ENCODE measurements around the gene DGKI. TPM values are rescaled to one million over a fixed set of nuclear protein-coding genes. Genes with fewer than 3 reads are reported as not detected.

The DGKI gene
- total and polyA plus RNA-seq, 2 donors (not counting 1 experiment from before 2014, with no cell fraction given) = 0.74 to 2.1 TPM

DNA sequence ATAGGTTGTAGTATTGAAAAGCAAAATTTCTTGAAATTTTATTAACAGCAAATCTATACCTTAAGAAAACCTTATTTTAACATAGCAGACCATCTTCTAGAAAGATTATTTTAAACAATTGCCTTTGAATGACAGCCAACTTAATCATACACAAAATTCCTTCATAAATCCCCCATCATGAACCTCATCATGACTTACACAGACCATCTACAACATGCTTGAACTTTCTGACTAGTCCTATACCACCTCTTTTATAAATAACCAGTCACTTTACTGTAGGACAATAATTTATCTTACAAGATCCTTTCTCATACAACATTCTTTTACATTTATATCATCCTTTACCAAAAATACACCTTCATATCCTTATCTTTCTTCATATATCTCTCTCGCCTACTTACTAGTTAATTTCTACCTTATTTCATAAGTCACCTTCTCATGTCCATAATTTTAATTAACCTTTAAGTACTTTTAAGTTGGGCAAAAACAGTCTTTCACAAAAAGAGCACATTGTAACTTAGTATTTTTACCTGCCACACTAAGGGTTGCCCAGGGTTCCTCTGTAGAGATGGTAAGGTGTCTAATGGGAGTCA lies 486.6 kb downstream of the DGKI start:
- H3K27me3 ChIP-seq (ENCODE audit: control insufficient read depth, insufficient read depth, low read length) = no peaks in the 10 kb centered on the region
- TF ChIP-seq, protein P1, sequence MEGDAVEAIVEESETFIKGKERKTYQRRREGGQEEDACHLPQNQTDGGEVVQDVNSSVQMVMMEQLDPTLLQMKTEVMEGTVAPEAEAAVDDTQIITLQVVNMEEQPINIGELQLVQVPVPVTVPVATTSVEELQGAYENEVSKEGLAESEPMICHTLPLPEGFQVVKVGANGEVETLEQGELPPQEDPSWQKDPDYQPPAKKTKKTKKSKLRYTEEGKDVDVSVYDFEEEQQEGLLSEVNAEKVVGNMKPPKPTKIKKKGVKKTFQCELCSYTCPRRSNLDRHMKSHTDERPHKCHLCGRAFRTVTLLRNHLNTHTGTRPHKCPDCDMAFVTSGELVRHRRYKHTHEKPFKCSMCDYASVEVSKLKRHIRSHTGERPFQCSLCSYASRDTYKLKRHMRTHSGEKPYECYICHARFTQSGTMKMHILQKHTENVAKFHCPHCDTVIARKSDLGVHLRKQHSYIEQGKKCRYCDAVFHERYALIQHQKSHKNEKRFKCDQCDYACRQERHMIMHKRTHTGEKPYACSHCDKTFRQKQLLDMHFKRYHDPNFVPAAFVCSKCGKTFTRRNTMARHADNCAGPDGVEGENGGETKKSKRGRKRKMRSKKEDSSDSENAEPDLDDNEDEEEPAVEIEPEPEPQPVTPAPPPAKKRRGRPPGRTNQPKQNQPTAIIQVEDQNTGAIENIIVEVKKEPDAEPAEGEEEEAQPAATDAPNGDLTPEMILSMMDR (conservative IDR thresholded peaks at IDR 0.05 in 1 of 2, IDR thresholded peaks at IDR 0.05 in 1 of 2; ENCODE audit: low read depth in 1 of 2, low read length in 2 of 2) = no peak
- TF ChIP-seq EZH2 (IDR thresholded peaks at IDR 0.05; ENCODE audit: low read length, missing control alignments) = no peak
- peak in 1 of 2 donors; percentile 12 for DNase-seq (ENCODE audit: low read depth in 2 of 2)
- H3K36me3 ChIP-seq (ENCODE audit: control insufficient read depth, insufficient read depth, low read length) = no peaks in the 10 kb centered on the region
- H3K4me2 ChIP-seq (ENCODE audit: extremely low read depth, insufficient read depth, low read length) = no peak overlapping the region
- no peak overlapping the region for H3K9ac ChIP-seq (ENCODE audit: insufficient read depth, low read length)
- H4K20me1 ChIP-seq (ENCODE audit: control insufficient read depth, extremely low read depth, insufficient read depth, low read length) = no peaks in the 10 kb centered on the region
- no peak overlapping the region for H3K27ac ChIP-seq (ENCODE audit: insufficient read depth, low read length)
- H3K4me1 ChIP-seq (ENCODE audit: control insufficient read depth, extremely low read depth, insufficient read depth, low read length) = no peaks in the 10 kb centered on the region
- no peak overlapping the region for H3K4me3 ChIP-seq (replicated peaks in 1 of 4; ENCODE audit: control extremely low read depth in 1 of 4, insufficient read depth in 1 of 4, low read depth in 3 of 4, low read length in 4 of 4)
- H2AFZ ChIP-seq (ENCODE audit: low read length) = no peak overlapping the region
- H3K79me2 ChIP-seq (ENCODE audit: control insufficient read depth, insufficient read depth, low read length) = no peaks in the 10 kb centered on the region
- no peaks in the 10 kb centered on the region for H3K9me3 ChIP-seq (ENCODE audit: control insufficient read depth, insufficient read depth, low read depth, low read length)

DNA sequence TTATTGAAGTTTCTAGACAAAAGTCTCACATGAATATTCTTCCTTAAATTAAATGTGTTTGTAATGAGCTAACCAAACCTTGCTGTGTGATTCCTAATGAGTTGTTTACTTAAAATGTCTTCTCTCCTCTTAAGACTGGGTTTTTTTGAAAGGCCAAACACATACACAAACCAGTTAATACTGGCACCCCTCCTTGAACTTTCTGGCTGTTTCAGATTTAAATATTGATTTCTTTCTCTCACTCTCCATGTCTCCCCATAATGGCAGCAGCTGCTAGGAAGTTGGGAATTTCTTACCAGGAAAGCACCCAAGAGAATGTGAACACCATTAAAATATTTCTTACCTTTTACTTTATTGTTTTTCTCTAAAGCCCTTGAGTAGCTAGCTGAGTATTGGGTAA lies 491.8 kb downstream of the DGKI start:
- Histone ChIP-seq H3K4me3 (replicated peaks in 1 of 4; ENCODE audit: control extremely low read depth in 1 of 4, insufficient read depth in 1 of 4, low read depth in 3 of 4, low read length in 4 of 4) (no peak overlapping the region), H3K4me2 (ENCODE audit: extremely low read depth, insufficient read depth, low read length) (no peak overlapping the region), H3K9ac (ENCODE audit: insufficient read depth, low read length) (no peak overlapping the region), H3K4me1 (ENCODE audit: control insufficient read depth, extremely low read depth, insufficient read depth, low read length) (no peaks in the 10 kb centered on the region), H3K9me3 (ENCODE audit: control insufficient read depth, insufficient read depth, low read depth, low read length) (no peaks in the 10 kb centered on the region), H3K36me3 (ENCODE audit: control insufficient read depth, insufficient read depth, low read length) (no peaks in the 10 kb centered on the region), H3K27me3 (ENCODE audit: control insufficient read depth, insufficient read depth, low read length) (no peaks in the 10 kb centered on the region), H2AFZ (ENCODE audit: low read length) (no peak overlapping the region), H3K79me2 (ENCODE audit: control insufficient read depth, insufficient read depth, low read length) (no peaks in the 10 kb centered on the region), H4K20me1 (ENCODE audit: control insufficient read depth, extremely low read depth, insufficient read depth, low read length) (no peaks in the 10 kb centered on the region), H3K27ac (ENCODE audit: insufficient read depth, low read length) (no peak overlapping the region)
- DNase-seq (ENCODE audit: low read depth in 2 of 2) = no peak
- TF ChIP-seq, protein P1 (conservative IDR thresholded peaks at IDR 0.05 in 1 of 2, IDR thresholded peaks at IDR 0.05 in 1 of 2; ENCODE audit: low read depth in 1 of 2, low read length in 2 of 2) = no peak
- TF ChIP-seq EZH2 (IDR thresholded peaks at IDR 0.05; ENCODE audit: low read length, missing control alignments) = no peak

DNA sequence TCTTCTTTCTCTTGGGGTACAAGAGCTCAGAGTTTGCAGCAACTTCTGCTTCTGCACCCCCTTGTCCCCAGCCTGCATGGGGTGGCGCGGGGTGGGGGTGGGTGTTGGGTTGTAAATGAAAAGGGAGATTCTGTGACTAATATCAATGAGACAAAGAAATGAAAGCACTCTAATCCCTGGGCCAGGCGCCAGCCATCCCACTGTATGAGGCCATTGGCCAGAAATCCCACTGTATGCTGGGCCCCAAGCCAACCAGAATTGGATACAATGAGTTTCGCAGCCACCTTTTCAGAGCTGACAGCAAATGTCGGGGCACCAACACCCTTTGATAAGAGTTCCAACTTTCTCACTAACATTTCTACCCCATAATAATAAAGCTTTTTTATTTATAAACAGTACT lies 492.4 kb downstream of the DGKI start:
- no peaks in the 10 kb centered on the region for H3K4me1 ChIP-seq (ENCODE audit: control insufficient read depth, extremely low read depth, insufficient read depth, low read length)
- DNase-seq (ENCODE audit: low read depth in 2 of 2) = peak; percentile 55 to 72
- H3K79me2 ChIP-seq (ENCODE audit: control insufficient read depth, insufficient read depth, low read length) = no peaks in the 10 kb centered on the region
- no peaks in the 10 kb centered on the region for H4K20me1 ChIP-seq (ENCODE audit: control insufficient read depth, extremely low read depth, insufficient read depth, low read length)
- H3K9ac ChIP-seq (ENCODE audit: insufficient read depth, low read length) = no peak overlapping the region
- H3K4me2 ChIP-seq (ENCODE audit: extremely low read depth, insufficient read depth, low read length) = no peak overlapping the region
- TF ChIP-seq, protein P1 (conservative IDR thresholded peaks at IDR 0.05 in 1 of 2, IDR thresholded peaks at IDR 0.05 in 1 of 2; ENCODE audit: low read depth in 1 of 2, low read length in 2 of 2) = no peak
- no peak for TF ChIP-seq EZH2 (IDR thresholded peaks at IDR 0.05; ENCODE audit: low read length, missing control alignments)
- peak overlapping the region; percentile 20 for H2AFZ ChIP-seq (ENCODE audit: low read length)
- no peak overlapping the region for H3K27ac ChIP-seq (ENCODE audit: insufficient read depth, low read length)
- H3K9me3 ChIP-seq (ENCODE audit: control insufficient read depth, insufficient read depth, low read depth, low read length) = no peaks in the 10 kb centered on the region
- no peaks in the 10 kb centered on the region for H3K36me3 ChIP-seq (ENCODE audit: control insufficient read depth, insufficient read depth, low read length)
- H3K27me3 ChIP-seq (ENCODE audit: control insufficient read depth, insufficient read depth, low read length) = no peaks in the 10 kb centered on the region
- H3K4me3 ChIP-seq (replicated peaks in 1 of 4; ENCODE audit: control extremely low read depth in 1 of 4, insufficient read depth in 1 of 4, low read depth in 3 of 4, low read length in 4 of 4) = no peak overlapping the region
